ENCODE data around the gene IP6K2.

The IP6K2 gene

GRCh38 chr3:48642605-48643004 lies 74.4 kb downstream of the IP6K2 start:
- no peak for TF ChIP-seq CTCF (IDR thresholded peaks at IDR 0.05)
- Mint-ChIP-seq H3K4me1 (peaks cover 48% of the 10 kb centered on the region), H3K27ac (no peak overlapping the region), H3K27me3 (ENCODE audit: low read depth, poor library complexity) (peaks cover 10% of the 10 kb centered on the region), H3K36me3 (ENCODE audit: low read depth) (peaks cover 22% of the 10 kb centered on the region), H3K9me3 (no peaks in the 10 kb centered on the region), H3K4me3 (no peak overlapping the region)
- no peak for DNase-seq

GRCh38 chr3:48641396-48641795 lies 75.6 kb downstream of the IP6K2 start:
- Mint-ChIP-seq H3K9me3 (no peaks in the 10 kb centered on the region), H3K4me1 (peaks cover 60% of the 10 kb centered on the region), H3K27ac (peak overlapping the region; percentile 58), H3K27me3 (ENCODE audit: low read depth, poor library complexity) (peaks cover 10% of the 10 kb centered on the region), H3K4me3 (no peak overlapping the region), H3K36me3 (ENCODE audit: low read depth) (peaks cover 22% of the 10 kb centered on the region)
- no peak for TF ChIP-seq CTCF (IDR thresholded peaks at IDR 0.05)
- peak; percentile 24 for DNase-seq

- Mint-ChIP-seq H3K27ac (peak overlapping the region; percentile 42), H3K27me3 (ENCODE audit: low read depth, poor library complexity) (peaks cover 10% of the 10 kb centered on the region), H3K9me3 (no peaks in the 10 kb centered on the region), H3K4me3 (no peak overlapping the region), H3K4me1 (peaks cover 67% of the 10 kb centered on the region), H3K36me3 (ENCODE audit: low read depth) (peaks cover 22% of the 10 kb centered on the region)
- no peak for DNase-seq
- no peak for TF ChIP-seq CTCF (IDR thresholded peaks at IDR 0.05)
Measured at GRCh38 chr3:48639944-48640606, 76.9 kb downstream of the IP6K2 start.

All from nephron progenitor cell (in vitro differentiated cells).